ENCODE results near the gene TUBD1. TPM values are rescaled to one million over a fixed set of nuclear protein-coding genes. Genes with fewer than 3 reads are reported as not detected.

TUBD1 gene
- total and polyA plus RNA-seq, 2 of the 13 experiments (the other 11 are each of a cell fraction or from before 2014, with no cell fraction given): 18.2 to 25.9 TPM

DNA sequence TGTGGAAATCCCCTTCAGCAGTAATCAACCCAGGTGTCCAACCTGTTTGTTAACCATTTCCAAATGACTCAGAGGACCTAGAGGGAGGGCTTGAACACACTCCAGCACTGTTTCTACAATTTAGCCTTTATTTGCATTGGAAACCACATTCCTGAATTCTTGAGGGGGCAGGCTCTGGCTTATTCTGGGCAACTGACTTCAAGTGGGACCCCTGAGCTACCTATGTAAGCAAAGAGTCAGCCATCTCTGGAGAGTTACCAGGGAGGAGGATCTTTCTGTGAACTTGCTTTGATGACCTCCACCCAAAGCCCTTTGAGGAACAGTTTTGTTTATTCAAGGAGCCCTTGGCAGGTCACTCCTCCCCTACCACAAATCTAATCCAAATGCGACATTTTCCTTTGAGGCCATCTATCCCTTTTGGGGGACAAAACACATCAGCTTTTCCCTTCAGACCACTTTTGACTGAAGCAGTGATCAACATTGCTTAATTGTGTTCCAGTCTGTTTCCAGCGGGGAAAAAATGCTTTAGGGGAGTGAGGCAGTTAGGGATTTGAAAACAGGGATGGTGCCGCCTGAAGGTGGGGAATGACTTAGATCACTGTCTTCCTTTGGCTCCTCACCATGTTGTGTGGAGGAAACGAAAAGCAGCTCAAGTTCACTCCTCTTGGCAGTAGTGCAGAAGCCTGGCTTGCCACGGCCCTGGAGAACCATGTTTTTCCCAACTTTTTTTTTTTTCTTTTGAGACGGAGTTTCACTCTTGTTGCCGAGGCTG is 46.2 kb downstream of the TUBD1 start (continued):
- TF ChIP-seq, protein P1, sequence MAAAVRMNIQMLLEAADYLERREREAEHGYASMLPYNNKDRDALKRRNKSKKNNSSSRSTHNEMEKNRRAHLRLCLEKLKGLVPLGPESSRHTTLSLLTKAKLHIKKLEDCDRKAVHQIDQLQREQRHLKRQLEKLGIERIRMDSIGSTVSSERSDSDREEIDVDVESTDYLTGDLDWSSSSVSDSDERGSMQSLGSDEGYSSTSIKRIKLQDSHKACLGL (CRISPR knock-in tag; IDR thresholded peaks at IDR 0.05): no peak
- TF ChIP-seq ZSCAN31 (CRISPR knock-in tag; IDR thresholded peaks at IDR 0.05; ENCODE audit: low read depth) (no peak), NR2F2 (IDR thresholded peaks at IDR 0.05; ENCODE audit: borderline replicate concordance, low read depth) (peak; percentile 72), PHF20 (CRISPR knock-in tag; IDR thresholded peaks at IDR 0.05) (no peak), TMF1 (CRISPR knock-in tag; IDR thresholded peaks at IDR 0.05; ENCODE audit: low read depth) (peak; percentile 78; the same call in 1 of the 2 replicates), MIER3 (CRISPR knock-in tag; IDR thresholded peaks at IDR 0.05; ENCODE audit: borderline replicate concordance) (peak; percentile 53; the same call in 1 of the 2 replicates), SCMH1 (CRISPR knock-in tag; IDR thresholded peaks at IDR 0.05; ENCODE audit: borderline replicate concordance) (no peak), MLLT10 (CRISPR knock-in tag; IDR thresholded peaks at IDR 0.05) (no peak), ZMYM2 (CRISPR knock-in tag; IDR thresholded peaks at IDR 0.05) (no peak), FOSL1 (CRISPR knock-in tag; IDR thresholded peaks at IDR 0.05; ENCODE audit: borderline replicate concordance) (peak; percentile 79; the same call in 1 of the 2 replicates), ZNF382 (CRISPR knock-in tag; IDR thresholded peaks at IDR 0.05; ENCODE audit: borderline replicate concordance) (no peak), ISL2 (CRISPR knock-in tag; IDR thresholded peaks at IDR 0.05) (peak; percentile 86), SAFB2 (CRISPR knock-in tag; IDR thresholded peaks at IDR 0.05; ENCODE audit: borderline replicate concordance, low read depth) (no peak), CBFB (CRISPR knock-in tag; IDR thresholded peaks at IDR 0.05) (peak; percentile 88), ZNF572 (CRISPR knock-in tag; IDR thresholded peaks at IDR 0.05) (no peak), EP300 (IDR thresholded peaks at IDR 0.05; ENCODE audit: low read depth in 2 of 2, low read length in 2 of 2) (peak; percentile 79 to 92; a peak in 3 of 4 replicates), EP300 (CRISPR knock-in tag; IDR thresholded peaks at IDR 0.05; ENCODE audit: borderline replicate concordance) (peak; percentile 94), ZNF713 (CRISPR knock-in tag; IDR thresholded peaks at IDR 0.05) (no peak), ATAD3A (CRISPR knock-in tag; IDR thresholded peaks at IDR 0.05) (no peak), ZNF562 (CRISPR knock-in tag; IDR thresholded peaks at IDR 0.05; ENCODE audit: borderline replicate concordance) (no peak)
- TF ChIP-seq, protein P2, sequence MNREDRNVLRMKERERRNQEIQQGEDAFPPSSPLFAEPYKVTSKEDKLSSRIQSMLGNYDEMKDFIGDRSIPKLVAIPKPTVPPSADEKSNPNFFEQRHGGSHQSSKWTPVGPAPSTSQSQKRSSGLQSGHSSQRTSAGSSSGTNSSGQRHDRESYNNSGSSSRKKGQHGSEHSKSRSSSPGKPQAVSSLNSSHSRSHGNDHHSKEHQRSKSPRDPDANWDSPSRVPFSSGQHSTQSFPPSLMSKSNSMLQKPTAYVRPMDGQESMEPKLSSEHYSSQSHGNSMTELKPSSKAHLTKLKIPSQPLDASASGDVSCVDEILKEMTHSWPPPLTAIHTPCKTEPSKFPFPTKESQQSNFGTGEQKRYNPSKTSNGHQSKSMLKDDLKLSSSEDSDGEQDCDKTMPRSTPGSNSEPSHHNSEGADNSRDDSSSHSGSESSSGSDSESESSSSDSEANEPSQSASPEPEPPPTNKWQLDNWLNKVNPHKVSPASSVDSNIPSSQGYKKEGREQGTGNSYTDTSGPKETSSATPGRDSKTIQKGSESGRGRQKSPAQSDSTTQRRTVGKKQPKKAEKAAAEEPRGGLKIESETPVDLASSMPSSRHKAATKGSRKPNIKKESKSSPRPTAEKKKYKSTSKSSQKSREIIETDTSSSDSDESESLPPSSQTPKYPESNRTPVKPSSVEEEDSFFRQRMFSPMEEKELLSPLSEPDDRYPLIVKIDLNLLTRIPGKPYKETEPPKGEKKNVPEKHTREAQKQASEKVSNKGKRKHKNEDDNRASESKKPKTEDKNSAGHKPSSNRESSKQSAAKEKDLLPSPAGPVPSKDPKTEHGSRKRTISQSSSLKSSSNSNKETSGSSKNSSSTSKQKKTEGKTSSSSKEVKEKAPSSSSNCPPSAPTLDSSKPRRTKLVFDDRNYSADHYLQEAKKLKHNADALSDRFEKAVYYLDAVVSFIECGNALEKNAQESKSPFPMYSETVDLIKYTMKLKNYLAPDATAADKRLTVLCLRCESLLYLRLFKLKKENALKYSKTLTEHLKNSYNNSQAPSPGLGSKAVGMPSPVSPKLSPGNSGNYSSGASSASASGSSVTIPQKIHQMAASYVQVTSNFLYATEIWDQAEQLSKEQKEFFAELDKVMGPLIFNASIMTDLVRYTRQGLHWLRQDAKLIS (CRISPR knock-in tag; IDR thresholded peaks at IDR 0.05): no peak
- TF ChIP-seq, protein P3, sequence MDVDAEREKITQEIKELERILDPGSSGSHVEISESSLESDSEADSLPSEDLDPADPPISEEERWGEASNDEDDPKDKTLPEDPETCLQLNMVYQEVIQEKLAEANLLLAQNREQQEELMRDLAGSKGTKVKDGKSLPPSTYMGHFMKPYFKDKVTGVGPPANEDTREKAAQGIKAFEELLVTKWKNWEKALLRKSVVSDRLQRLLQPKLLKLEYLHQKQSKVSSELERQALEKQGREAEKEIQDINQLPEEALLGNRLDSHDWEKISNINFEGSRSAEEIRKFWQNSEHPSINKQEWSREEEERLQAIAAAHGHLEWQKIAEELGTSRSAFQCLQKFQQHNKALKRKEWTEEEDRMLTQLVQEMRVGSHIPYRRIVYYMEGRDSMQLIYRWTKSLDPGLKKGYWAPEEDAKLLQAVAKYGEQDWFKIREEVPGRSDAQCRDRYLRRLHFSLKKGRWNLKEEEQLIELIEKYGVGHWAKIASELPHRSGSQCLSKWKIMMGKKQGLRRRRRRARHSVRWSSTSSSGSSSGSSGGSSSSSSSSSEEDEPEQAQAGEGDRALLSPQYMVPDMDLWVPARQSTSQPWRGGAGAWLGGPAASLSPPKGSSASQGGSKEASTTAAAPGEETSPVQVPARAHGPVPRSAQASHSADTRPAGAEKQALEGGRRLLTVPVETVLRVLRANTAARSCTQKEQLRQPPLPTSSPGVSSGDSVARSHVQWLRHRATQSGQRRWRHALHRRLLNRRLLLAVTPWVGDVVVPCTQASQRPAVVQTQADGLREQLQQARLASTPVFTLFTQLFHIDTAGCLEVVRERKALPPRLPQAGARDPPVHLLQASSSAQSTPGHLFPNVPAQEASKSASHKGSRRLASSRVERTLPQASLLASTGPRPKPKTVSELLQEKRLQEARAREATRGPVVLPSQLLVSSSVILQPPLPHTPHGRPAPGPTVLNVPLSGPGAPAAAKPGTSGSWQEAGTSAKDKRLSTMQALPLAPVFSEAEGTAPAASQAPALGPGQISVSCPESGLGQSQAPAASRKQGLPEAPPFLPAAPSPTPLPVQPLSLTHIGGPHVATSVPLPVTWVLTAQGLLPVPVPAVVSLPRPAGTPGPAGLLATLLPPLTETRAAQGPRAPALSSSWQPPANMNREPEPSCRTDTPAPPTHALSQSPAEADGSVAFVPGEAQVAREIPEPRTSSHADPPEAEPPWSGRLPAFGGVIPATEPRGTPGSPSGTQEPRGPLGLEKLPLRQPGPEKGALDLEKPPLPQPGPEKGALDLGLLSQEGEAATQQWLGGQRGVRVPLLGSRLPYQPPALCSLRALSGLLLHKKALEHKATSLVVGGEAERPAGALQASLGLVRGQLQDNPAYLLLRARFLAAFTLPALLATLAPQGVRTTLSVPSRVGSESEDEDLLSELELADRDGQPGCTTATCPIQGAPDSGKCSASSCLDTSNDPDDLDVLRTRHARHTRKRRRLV (CRISPR knock-in tag; IDR thresholded peaks at IDR 0.05): no peak
